Mesothelial cell of epicardium (in vitro differentiated cells): ENCODE results near the gene PDAP1. TPM values are rescaled to one million over a fixed set of nuclear protein-coding genes. Genes with fewer than 3 reads are reported as not detected.
"Not testable (repeated sequence)": the region's sequence is repeated elsewhere in the genome, so short reads cannot be mapped to it uniquely, and the experiment has no call there.

Experiments
- DNase-seq, 2 experiments: peaks; one replicate each; pipeline ENCODE4 v3.0.0; 2021; ENCODE audit warnings: low spot score in 2 of 2; ENCODE audit not compliant: unreplicated experiment in 2 of 2
- H3K27ac Mint-ChIP-seq: 2 replicates; pipeline ENCODE4 v1.8.0; 2021; ENCODE audit warnings: mixed read lengths
- H3K27me3 Mint-ChIP-seq: 2 replicates; pipeline ENCODE4 v1.8.0; 2021; ENCODE audit warnings: low read depth, mixed read lengths
- H3K36me3 Mint-ChIP-seq: 2 replicates; pipeline ENCODE4 v1.8.0; 2021; ENCODE audit warnings: mixed read lengths
- H3K4me1 Mint-ChIP-seq: 2 replicates; pipeline ENCODE4 v1.8.0; 2021; ENCODE audit warnings: mixed read lengths
- H3K4me3 Mint-ChIP-seq: 2 replicates; pipeline ENCODE4 v1.8.0; 2021; ENCODE audit warnings: mild to moderate bottlenecking, moderate library complexity, mixed read lengths
- H3K9me3 Mint-ChIP-seq: 2 replicates; pipeline ENCODE4 v1.8.0; 2021; ENCODE audit warnings: mixed read lengths
- total RNA-seq: library from RNA; stranded (reverse); gene quantifications from 3 replicates; pipeline ENCODE4 v1.2.1, GENCODE V29; 2021
- TF ChIP-seq, protein P1 (sequence below): fragments of 200-600 bp; sonication (generic); IDR thresholded peaks from one replicate; pipeline ENCODE4 v1.5.0; 2021; ENCODE audit warnings: antibody characterized with exemption; ENCODE audit not compliant: unreplicated experiment

Gene PDAP1
- total RNA-seq, 1 donor from 2014 or later: 103 TPM

DNA sequence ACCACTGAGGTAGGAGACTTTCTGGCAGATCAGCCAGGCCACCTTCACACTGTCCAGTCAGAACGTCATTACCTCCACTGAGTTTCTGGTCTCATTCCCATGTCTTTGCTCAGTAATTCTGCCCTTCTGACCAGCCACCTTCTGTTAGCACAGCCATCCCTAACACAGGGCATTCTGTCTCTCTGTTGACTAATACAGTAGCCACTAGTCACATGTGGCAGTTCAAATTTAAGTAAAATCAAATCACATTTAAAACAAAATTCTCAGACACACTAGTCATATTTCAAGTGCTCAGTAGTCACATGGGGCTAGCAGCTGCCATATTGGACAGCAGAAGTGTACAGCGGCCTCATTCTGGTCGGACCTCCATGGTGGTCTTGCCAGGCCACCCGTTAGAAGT is 37.7 kb upstream of the PDAP1 start:
- H3K36me3 Mint-ChIP-seq: peaks cover 32% of the 10 kb centered on the region
- TF ChIP-seq, protein P1, sequence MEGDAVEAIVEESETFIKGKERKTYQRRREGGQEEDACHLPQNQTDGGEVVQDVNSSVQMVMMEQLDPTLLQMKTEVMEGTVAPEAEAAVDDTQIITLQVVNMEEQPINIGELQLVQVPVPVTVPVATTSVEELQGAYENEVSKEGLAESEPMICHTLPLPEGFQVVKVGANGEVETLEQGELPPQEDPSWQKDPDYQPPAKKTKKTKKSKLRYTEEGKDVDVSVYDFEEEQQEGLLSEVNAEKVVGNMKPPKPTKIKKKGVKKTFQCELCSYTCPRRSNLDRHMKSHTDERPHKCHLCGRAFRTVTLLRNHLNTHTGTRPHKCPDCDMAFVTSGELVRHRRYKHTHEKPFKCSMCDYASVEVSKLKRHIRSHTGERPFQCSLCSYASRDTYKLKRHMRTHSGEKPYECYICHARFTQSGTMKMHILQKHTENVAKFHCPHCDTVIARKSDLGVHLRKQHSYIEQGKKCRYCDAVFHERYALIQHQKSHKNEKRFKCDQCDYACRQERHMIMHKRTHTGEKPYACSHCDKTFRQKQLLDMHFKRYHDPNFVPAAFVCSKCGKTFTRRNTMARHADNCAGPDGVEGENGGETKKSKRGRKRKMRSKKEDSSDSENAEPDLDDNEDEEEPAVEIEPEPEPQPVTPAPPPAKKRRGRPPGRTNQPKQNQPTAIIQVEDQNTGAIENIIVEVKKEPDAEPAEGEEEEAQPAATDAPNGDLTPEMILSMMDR: no peak
- no peaks in the 10 kb centered on the region for H3K9me3 Mint-ChIP-seq
- no peak for DNase-seq
- no peak overlapping the region for H3K27ac Mint-ChIP-seq
- H3K4me3 Mint-ChIP-seq: no peak overlapping the region
- peaks cover 2% of the 10 kb centered on the region for H3K4me1 Mint-ChIP-seq
- no peaks in the 10 kb centered on the region for H3K27me3 Mint-ChIP-seq

DNA sequence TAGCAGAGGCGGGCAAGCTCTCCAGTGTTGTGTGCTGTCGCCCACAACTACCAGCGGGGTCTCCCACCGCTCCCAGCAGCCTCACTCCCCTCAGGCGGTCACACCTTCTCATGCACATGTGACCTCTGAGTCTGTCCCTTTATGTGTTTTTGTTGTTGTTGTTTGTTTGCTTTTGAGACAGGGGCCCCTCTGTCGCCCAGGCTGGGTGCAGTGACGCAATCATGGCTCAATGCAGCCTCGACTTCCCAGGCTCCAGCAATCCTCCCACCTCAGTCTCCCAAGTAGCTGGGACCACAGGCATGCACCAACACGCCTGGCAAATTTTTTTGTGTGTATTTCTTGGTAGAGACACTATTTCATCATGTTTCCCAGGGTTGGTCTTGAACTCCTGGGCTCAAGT is 31.8 kb upstream of the PDAP1 start:
- H3K36me3 Mint-ChIP-seq: peaks cover 16% of the 10 kb centered on the region
- TF ChIP-seq, protein P1: no peak
- no peaks in the 10 kb centered on the region for H3K27me3 Mint-ChIP-seq
- no peak for DNase-seq
- H3K4me1 Mint-ChIP-seq: peaks cover 18% of the 10 kb centered on the region
- peak overlapping the region; percentile 87 for H3K27ac Mint-ChIP-seq
- H3K9me3 Mint-ChIP-seq: no peaks in the 10 kb centered on the region
- H3K4me3 Mint-ChIP-seq: peak overlapping the region; percentile 98

DNA sequence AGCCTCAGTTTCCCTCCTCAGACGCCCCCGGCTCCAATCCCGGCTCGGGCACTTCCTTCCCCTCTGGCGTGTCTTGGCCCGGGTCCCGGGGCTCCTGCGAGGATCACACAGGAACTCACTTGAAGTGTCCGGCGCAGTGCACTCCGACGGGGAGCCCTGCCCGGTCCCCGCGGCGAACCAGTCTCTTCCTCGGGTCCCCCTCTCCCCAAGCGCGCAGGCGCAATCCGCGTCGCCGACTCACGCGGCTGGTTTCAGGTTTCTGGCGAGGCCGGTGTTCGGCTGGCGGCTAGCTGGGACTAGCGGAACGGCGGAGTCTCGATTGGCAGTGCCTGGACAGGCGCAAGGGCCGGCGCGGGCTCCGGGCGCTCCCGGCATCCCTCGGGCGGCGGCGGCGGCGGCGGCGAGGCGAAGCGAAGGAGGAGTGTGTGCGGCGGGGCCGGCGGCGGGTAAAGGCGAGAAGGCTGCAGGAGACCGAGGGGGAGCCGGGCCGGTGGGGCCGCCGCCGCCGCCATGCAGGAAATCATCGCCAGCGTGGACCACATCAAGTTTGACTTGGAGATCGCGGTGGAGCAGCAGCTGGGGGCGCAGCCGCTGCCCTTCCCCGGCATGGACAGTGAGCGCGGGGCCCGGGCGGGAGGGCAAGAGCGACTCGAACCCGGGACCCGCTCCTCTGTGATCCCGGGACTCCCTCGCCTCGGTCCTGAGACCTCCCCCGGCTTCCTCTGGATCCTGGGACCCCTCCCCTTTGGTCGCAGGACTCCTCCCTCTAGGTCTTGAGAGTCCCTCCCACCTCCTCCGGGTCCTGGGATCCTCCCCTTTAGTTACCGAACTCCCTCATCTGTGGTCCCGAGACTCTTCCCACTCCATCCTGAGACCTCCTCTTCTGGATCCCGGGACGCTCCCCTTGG is 30.4 kb upstream of the PDAP1 start, which contains the start of the genes CPSF4 and PTCD1:
TSS of gene CPSF4 (plus strand) at position 371 of the 908 bp plus-strand sequence. CDS start at position 511, 140 bp downstream.
TSS of gene PTCD1 (minus strand) at position 226 of the 908 bp plus-strand sequence. CDS start 3,556 bp downstream, outside the sequence.
- H3K4me1 Mint-ChIP-seq: peaks cover 18% of the 10 kb centered on the region
- TF ChIP-seq, protein P1: no peak
- H3K9me3 Mint-ChIP-seq: no peaks in the 10 kb centered on the region
- H3K27ac Mint-ChIP-seq: peak within 1 kb of the TSS; percentile 99
- no peaks in the 10 kb centered on the region for H3K27me3 Mint-ChIP-seq
- peak; percentile 92 to 97 for DNase-seq
- H3K36me3 Mint-ChIP-seq: peaks cover 12% of the 10 kb centered on the region
- peak within 1 kb of the TSS; percentile 98 for H3K4me3 Mint-ChIP-seq

DNA sequence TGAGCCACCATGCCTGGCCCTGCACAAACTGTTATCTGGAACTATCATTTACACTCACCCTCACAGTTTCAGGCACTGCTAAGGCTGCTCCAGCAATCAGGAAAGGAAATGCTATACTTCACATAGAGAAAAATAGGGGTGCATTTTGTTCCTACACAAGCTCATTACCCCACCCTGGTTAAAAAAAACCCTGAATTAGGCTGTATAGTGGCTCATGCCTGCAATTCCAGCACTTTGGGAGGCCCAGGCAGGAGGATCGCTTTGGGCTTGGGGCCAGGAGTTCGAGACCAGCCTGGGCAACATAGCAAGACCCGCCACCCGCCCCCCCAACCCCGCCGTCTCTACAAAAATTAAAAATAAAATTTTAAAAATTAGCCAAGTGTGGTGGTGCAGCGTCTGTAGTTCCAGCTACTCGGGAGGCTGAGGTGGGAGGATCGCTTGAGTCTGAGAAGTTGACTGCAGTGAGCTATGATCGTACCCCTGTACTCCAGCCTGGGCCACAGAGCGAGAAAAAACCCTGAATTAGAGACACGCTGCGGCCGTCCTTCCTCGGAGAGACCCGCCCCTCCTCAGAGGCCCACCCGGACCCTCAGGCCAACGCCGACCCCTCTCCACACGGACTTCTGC is 29.7 kb upstream of the PDAP1 start:
- H3K27me3 Mint-ChIP-seq: no peaks in the 10 kb centered on the region
- H3K4me1 Mint-ChIP-seq: peaks cover 18% of the 10 kb centered on the region
- TF ChIP-seq, protein P1: no peak
- DNase-seq: no peak
- H3K36me3 Mint-ChIP-seq: peaks cover 13% of the 10 kb centered on the region
- H3K9me3 Mint-ChIP-seq: no peaks in the 10 kb centered on the region
- H3K27ac Mint-ChIP-seq: peak overlapping the region; percentile 99
- peak overlapping the region; percentile 98 for H3K4me3 Mint-ChIP-seq

DNA sequence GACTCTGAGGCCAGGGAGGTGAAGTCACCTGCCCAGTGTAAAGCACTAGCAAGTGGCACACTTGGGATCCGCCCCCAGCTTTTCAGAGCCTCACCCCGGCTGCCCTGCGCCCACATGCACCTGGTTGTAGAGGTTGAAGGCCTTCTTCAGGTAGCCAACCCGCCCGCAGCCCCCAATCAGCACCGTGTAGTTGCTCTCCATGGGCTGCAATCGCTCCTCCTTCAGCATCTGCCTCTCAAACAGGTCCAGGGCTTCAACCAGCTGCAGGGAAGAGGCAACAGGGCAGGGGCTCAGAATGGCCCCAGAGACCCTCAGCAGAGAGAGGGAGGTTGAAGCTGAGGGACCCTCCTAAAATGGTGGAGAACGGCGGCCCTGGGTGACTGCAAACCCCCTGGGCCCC is 24.8 kb upstream of the PDAP1 start:
- Mint-ChIP-seq H3K4me3 (no peak overlapping the region), H3K27me3 (no peaks in the 10 kb centered on the region), H3K4me1 (no peaks in the 10 kb centered on the region), H3K27ac (no peak overlapping the region), H3K9me3 (no peaks in the 10 kb centered on the region), H3K36me3 (peaks cover 15% of the 10 kb centered on the region)
- TF ChIP-seq, protein P1: no peak
- no peak for DNase-seq

DNA sequence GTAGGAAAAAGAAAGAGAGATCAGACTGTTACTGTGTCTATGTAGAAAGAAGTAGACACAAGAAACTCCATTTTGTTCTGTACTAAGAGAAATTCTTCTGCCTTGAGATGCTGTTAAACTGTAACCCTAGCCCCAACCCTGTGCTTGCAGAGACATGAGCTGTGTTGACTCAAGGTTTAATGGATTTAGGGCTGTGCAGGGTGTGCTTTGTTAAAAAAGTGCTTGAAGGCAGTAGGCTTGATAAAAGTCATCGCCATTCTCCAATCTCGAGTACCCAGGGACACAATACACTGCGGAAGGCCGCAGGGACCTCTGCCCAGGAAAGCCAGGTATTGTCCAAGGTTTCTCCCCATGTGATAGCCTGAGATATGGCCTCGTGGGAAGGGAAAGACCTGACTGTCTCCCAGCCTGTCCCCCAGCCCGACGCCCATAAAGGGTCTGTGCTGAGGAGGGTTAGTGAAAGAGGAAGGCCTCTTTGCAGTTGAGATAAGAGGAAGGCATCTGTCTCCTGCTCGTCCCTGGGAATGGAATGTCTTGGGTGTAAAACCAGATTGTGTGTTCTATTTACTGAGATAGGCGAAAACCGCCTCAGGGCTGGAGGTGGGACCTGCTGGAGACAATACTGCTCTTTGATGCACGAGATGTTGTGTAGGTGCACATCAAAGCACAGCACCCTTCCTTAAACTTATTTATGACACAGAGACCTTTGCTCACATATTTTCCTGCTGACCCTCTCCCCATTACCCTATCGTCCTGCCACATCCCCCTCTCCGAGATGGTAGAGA is 23.6 kb upstream of the PDAP1 start:
- DNase-seq, H3K4me1 Mint-ChIP-seq, H3K4me3 Mint-ChIP-seq, H3K27me3 Mint-ChIP-seq, H3K9me3 Mint-ChIP-seq: not testable (repeated sequence)
- Mint-ChIP-seq H3K27ac (peak overlapping the region; percentile 43), H3K36me3 (peaks cover 20% of the 10 kb centered on the region)
